Activated naive CD4-positive, alpha-beta T cell treated with anti-CD3 and anti-CD28 coated beads, Interleukin-2, amount 50 U/mL, for 16 hours (primary cell): Measurements from ENCODE around the gene HOOK1.
A peak's percentile ranks its signal among the peaks of the same experiment; 100 is the strongest.
"Not testable (repeated sequence)": the region's sequence is repeated elsewhere in the genome, so short reads cannot be mapped to it uniquely, and the experiment has no call there.

Source experiments
- DNase-seq: peaks from one replicate; pipeline ENCODE4 v3.0.0-alpha.2; 2020

The HOOK1 gene

GRCh38 chr1:59827055-59827643 lies 12.4 kb downstream of the HOOK1 start:
- no peak for DNase-seq

DNA sequence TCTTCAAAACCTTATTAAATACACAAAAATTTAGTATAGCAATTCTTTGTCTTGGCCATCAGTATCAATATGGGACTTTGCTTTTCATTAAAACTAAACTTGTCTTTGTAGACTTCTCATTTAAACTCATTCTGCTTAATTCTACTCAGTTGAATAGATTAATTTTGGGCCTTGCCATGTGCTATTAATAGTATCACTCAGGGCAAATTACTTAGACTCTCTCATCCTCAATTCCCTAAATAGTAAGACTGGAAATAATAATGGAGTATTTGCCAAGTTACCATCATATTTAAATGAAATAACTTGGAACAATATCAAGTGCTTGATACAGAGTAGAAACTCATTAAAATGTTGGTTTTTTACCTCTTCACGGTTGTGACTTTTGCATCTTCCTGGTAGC lies 13.4 kb downstream of the HOOK1 start:
- no peak for DNase-seq

- DNase-seq = no peak
These were observed 16.8 kb downstream of the HOOK1 start for GRCh38 chr1:59831529-59831928.

DNA sequence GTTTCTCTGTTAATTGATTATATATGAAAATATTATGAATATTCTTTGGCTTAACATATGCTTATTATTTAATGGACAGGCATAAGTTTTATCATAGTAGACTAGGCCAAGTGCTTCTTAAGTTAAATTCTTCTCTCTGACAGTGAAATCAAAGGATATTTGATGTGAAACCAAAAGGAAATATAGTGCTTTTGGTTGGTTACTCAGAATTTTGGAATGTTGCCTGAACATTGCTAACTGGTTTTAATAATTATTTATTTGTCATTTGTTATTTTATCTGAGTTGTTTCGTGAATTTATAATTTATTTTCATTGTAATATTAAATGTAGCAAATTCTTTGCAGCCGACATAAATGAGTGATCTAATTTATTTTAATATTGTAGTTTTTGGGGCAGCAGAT lies 18.3 kb downstream of the HOOK1 start:
- no peak for DNase-seq

DNA sequence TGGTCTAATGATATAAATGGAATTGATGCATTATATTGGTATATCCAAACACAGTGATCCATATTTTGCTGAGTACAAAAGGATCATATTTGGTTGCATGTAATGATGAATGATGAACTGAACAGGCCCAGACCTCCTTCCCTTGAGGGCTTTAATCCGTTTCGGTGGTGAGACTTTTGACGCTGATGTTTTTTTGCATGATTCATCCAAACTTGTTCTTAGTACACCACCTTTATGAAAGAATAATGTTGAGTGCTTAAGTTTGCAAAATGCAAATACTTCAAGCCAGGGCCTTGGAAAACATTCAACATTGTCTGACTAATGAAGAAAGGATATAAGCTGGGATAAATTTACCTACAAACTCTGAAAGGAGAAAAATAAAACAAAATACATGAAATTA lies 19.2 kb downstream of the HOOK1 start:
- no peak for DNase-seq

- DNase-seq = not testable (repeated sequence)
These were observed 23.1 kb downstream of the HOOK1 start for GRCh38 chr1:59837857-59838256.

DNA sequence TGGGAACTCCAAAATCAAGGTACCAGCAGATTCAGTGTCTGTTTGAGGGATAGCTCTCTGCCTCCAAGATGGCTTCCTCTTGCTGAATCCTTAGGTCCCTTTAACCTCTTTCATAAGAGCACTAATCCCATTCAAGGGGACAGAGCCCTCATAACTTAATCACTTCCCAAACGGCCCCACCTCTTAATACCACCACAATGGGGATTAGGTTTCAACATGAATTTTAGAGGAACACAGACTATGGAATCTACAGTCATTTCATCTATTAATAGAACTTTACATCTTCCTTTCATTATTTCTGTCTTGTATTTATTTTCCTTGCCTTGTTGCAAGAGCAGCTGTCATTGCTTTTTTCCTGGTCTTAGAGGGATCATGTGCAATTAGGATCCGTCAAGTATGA lies 30.3 kb downstream of the HOOK1 start:
- no peak for DNase-seq

- DNase-seq = no peak
These were observed 31.6 kb downstream of the HOOK1 start for GRCh38 chr1:59846209-59846894.

DNA sequence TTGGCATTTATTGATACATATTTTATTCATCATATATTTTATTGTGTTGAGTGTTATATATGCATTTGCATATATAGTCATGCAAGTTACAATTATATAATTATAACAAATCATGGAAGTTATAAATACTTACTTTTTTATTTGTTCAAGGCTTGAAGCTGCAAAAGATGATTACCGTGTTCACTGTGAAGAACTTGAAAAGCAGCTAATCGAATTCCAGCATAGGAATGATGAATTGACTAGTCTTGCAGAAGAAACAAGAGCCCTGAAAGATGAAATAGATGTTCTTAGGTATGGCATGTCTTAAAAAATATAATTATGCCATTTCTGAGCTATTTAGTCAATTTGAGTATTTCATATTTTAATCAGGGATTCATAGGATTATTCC lies 32.1 kb downstream of the HOOK1 start:
- DNase-seq = no peak

DNA sequence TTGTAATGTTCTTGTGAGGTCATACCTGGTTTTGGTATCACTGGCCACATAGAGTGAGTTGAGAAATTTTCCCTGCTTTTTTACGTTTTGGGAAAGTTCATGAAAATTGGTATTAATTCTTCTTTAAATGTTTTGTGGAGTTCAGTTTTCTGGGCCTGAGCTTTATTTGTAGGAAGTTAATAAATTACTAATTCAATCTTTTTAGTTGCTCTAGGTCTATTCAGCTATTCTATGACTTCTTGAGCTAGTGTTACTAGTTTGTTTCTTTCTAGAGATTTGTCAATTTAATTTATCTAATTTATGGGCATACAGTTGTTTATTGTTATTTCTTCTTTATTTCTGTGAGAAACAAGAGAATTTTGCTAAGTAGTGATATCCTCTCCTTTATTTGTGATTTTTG lies 37.4 kb downstream of the HOOK1 start:
- no peak for DNase-seq

GRCh38 chr1:59855297-59855696 lies 40.5 kb downstream of the HOOK1 start:
- not testable (repeated sequence) for DNase-seq

DNA sequence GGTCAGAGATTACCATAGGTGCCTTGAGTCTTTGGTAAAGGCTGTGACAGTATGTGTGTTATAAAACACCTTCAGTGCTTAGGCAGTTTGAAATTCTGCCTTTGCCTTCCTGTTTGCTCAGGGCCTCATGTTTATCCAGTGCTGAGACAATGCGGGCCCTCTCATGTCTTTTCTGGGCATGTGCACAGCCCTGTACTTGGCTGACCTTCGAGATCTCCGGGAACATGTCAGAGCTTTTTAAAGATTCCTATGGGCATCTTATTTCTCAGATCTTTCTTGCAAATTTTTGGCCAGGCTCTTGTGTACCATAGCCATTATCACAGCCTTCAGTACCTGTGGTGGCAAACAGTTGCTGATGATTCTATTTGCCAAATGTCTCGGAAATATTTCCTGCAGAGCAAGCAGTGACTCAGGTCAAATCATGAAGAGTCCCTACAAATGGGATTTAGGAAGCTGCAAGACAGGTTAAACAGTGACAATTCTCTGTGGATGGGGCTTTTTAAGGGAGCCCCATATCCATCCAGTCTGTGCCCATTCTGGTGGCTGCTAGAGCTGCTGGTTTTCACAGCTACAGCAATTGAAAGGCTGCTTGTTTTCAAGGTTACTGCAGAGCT lies 42.1 kb downstream of the HOOK1 start:
- no peak for DNase-seq

- no peak for DNase-seq
These were observed 43.1 kb downstream of the HOOK1 start for GRCh38 chr1:59857679-59858354.

GRCh38 chr1:59866462-59866861 lies 51.7 kb downstream of the HOOK1 start:
- no peak for DNase-seq

DNA sequence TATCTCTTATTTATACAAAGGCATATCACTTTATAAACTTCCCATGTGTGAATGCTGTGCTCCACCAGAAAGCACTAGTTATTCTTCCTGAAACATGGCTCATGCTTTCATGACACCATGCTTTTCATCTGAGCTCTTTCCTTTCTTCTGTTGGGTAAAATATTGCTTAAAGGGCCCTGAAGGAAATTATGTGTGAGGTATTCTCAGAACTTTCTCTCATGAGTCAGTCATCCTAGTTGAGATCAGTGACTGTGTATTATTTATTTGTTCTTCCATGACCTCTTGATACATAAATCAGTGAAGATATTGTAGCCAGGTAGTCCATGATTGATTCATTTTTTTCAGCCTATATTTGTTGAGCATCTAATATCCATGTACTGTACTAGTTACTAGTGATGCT lies 57.0 kb downstream of the HOOK1 start:
- no peak for DNase-seq

GRCh38 chr1:59877108-59877682 lies 62.4 kb downstream of the HOOK1 start:
- DNase-seq = no peak

- DNase-seq = no peak
These were observed 63.6 kb downstream of the HOOK1 start for GRCh38 chr1:59878370-59878769.

DNA sequence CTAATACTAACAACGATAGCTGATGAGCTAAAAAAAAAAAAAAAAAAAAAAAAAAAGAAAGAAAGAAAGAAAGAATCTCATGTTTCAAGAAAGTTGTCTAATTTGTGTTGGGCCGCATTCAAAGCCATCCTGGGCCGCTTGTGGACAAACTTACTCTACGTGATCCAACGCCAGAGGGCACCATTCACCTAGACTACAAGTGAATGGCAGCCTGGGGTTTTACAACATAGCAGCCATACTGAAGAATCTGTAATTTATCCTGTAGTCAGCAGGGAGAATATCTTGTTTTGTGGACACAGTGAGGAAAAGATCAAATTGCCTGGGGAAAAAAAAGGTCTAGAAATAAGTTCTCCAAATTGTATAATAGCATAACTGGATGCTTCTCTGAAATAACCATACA lies 64.8 kb downstream of the HOOK1 start:
- DNase-seq = peak; percentile 45

- no peak for DNase-seq
These were observed 65.3 kb downstream of the HOOK1 start for GRCh38 chr1:59879996-59880505.

DNA sequence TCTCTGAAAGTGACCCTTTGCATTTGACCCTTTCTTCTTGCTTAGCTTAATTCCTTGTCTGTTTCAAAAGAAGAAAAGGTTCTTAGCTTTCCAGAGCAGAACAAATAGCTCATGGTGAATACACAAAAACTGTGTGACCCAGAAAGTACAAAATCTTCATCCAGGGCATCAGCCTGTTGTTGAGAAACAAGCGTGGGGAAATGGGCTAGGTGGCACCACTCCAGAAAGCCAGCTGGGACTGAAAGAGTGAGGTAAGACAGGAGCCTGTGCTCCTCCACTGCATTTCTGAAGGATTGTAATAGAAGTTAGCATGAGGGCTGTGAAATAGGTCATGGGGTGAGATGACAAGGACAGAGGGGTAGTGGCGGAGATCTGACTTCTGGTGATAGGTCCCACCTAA lies 66.0 kb downstream of the HOOK1 start:
- no peak for DNase-seq

- DNase-seq = no peak
These were observed 70.5 kb downstream of the HOOK1 start for GRCh38 chr1:59885160-59885832.

GRCh38 chr1:59892841-59893811 lies 78.4 kb downstream of the HOOK1 start:
- DNase-seq = no peak
